Glomerular visceral epithelial cell (primary cell): ENCODE measurements around the gene RSBN1L.

Experiments
- DNase-seq: peaks from one replicate; pipeline ENCODE4 v3.0.0-alpha.2; 2016; ENCODE audit errors: extremely low spot score

Gene RSBN1L

DNA sequence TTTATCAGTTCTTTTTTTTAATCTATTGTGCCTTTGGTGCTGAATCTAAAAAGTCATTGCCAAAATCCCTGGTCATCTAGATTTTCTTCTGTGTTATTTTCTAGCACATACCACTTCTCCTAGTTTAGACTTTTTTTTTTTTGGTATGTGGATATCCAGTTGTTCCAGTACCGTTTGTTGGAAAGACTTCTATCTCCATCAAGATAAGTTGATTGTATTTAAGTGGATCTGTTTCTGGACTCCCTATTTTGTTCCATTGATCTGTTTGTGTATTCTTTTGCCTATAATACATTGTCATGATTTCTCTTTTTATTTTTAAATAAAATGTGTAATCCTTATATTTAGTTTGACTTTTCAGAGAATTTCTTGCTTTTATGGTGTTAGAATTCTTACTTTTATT lies 35.5 kb downstream of the RSBN1L start:
- no peak for DNase-seq

GRCh38 chr7:77734659-77735421 lies 38.6 kb downstream of the RSBN1L start:
- DNase-seq = no peak

DNA sequence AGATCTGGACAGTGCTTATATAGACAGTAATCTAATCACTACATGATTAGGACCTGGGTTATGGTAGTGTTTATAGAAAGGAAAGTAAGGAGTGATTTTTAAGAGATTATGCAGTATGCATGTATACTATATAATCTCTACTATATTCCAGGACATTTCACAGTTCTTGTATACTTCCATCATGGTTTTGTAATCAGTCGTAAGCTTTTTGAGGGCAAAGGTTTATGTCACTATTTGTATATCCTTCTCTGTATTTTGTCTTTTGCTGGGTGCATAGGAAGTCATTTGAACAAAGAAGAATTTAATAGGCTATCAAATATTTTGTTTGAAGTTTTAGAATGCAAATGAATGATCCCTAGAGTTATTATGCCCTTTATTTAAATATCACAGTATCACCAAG lies 39.2 kb downstream of the RSBN1L start:
- no peak for DNase-seq

DNA sequence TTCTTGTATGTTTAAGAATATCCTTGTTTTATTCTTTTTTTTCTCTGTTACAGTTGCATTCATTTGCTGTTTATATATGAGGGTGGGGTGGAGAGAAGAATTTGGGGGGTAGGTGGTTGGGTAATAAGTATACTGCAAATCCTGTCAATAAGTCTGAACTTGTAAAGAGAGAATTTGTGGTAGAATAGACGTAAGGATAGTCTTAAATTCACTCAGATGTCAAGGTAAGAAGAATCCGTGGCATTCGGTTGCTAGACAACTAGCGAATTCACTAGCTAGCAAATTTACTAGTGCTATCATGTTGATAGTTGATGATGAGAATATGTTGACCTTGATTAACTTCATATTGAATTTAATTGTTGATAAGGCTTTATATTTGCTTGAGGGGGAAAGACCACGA lies 40.7 kb downstream of the RSBN1L start:
- no peak for DNase-seq

GRCh38 chr7:77738382-77738781 lies 42.1 kb downstream of the RSBN1L start:
- no peak for DNase-seq

DNA sequence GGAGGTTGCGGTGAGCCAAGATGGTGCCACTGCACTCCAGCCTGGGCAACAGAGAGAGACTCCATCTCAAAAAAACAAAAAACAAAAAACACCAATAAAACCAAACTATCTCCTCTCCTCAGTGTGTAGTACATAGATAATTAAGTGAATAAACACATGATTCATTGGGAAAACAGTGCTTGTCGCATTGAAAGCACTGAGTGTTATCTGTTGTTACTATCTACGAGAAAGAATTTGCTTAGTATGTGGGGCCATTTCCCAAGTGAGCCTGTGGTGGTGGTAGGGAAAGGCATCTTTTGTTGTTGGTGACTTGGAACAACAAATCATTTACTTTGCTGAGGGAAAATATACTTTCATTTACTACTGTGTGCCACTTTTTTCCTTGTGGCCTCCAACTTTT lies 42.6 kb downstream of the RSBN1L start:
- DNase-seq = no peak

GRCh38 chr7:77740257-77740656 lies 44.0 kb downstream of the RSBN1L start:
- DNase-seq = no peak

- DNase-seq = no peak
These were observed 47.3 kb downstream of the RSBN1L start for GRCh38 chr7:77743518-77743917.

- no peak for DNase-seq
These were observed 49.5 kb downstream of the RSBN1L start for GRCh38 chr7:77745746-77746145.

- DNase-seq = no peak
These were observed 50.0 kb downstream of the RSBN1L start for GRCh38 chr7:77746164-77746823.

- no peak for DNase-seq
These were observed 50.5 kb downstream of the RSBN1L start for GRCh38 chr7:77746824-77747165.

DNA sequence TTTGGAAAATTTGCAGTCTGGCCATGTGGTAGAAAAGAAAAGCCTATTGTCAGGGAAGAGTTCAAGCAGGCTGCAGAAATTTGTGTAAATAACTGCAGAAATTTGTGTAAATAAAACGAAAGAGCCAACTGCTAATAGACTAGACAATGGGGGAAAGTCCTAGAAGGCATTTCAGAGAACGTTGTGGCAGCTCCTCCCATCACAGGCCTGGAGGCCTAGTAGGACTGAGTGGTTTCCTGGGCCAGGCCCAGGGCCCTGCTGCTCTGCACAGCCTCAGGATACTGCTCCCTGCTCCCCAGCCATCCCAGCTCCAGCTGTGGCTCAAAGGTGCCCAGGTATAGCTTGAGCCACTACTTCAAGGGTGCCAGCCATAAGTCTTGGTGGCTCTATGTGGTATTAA lies 50.9 kb downstream of the RSBN1L start:
- DNase-seq = no peak

GRCh38 chr7:77747718-77748117 lies 51.5 kb downstream of the RSBN1L start:
- DNase-seq = no peak

DNA sequence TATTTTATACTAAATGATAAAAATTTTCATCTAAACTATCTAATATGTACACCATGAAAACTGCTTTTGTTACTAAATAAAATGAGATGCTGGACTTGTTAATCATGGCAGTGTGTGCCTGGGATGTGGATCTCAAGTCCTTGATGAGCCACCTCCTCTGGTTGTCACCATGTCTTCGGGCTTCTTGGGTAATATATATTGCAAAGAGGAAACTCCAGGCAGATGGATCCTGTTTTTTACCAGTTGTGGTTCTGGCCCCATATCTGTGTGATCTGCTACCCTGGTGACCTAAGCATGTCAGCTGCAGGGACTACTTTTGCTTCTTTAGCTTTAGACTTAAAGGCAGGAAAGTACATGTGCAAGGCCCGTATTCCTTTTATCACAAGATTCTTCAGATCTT lies 55.8 kb downstream of the RSBN1L start:
- DNase-seq = no peak

DNA sequence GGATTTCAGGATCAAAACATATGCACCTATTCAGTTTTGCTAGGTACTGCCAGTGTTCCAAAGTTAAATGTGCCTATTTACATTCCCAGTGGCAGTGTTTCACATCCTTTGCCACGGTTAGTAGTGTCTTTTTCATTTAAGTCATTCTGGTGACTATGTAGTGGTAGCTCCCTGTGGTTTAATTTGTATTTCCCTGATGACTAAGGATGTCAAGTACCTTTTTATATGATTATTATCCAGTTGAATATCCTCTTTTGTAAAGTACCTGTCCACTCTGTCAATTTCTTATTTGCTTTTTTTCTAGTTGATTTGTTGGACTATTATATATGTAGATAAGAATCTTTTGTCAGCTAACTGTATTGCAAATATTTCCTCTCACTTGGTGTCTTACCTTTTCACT lies 56.9 kb downstream of the RSBN1L start:
- DNase-seq = no peak

GRCh38 chr7:77757589-77757988 lies 61.3 kb downstream of the RSBN1L start:
- no peak for DNase-seq

DNA sequence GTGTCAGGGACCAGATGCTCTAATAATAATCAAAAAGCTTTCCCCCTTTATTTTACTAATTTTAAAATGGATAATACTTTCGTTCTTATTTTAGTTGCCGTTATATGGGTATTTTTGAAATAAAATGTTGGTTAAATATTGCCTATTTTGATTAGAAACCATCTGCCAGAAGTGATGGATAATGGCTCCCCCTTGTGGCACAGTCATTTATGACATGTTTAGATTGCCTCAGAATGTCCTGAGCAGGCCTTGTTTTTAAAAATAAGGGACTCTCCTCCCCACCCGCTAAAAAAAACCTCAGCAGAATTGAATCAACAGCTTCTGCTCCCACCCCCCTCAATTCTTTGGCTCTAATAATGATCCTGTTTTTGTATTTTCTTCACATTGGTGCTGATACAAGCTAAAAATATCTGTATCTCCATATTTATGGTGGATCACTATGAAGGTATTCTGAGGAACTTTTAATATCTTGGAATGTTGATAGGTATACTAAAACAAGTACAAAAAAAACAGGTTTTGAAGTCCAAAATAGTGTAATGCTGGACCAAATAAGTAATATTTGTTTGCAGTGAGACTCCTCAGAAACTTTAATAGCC lies 63.1 kb downstream of the RSBN1L start:
- DNase-seq = peak; percentile 69

- DNase-seq = no peak
These were observed 64.7 kb downstream of the RSBN1L start for GRCh38 chr7:77760809-77761453.

GRCh38 chr7:77765481-77765880 lies 69.2 kb downstream of the RSBN1L start:
- DNase-seq = no peak

- DNase-seq = peak; percentile 15
These were observed 69.9 kb downstream of the RSBN1L start for GRCh38 chr7:77765906-77766800.

GRCh38 chr7:77766801-77767605 lies 70.7 kb downstream of the RSBN1L start:
- DNase-seq = no peak
